ENCODE data around the gene MYL10.

MYL10 gene

DNA sequence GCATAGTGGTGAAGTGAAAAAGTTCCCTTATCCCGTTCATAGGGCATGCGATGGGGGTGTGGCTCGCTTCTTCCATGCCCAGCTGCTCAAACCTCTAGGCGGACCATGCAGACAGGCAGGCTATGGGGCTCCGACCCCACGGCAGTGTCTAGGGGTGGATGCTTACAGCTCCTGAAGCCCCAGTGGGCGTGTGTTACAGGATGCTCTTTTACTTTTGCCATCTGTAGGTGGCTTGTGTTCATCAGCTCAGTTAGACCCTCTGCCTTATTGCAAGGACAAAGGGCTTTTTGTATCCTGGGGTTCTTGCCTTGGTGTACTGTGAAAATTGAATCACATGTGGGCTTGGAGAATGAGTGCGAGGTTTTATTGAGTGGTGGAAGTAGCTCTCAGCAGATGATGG, at the start of gene MYL10:
TSS of gene MYL10 (minus strand) at position 126 of the 400 bp plus-strand sequence. CDS start 178 bp downstream, outside the sequence.
- no peak for DNase-seq

GRCh38 chr7:101678658-101679057, 49.6 kb upstream of the MYL10 start:
- DNase-seq = no peak

DNA sequence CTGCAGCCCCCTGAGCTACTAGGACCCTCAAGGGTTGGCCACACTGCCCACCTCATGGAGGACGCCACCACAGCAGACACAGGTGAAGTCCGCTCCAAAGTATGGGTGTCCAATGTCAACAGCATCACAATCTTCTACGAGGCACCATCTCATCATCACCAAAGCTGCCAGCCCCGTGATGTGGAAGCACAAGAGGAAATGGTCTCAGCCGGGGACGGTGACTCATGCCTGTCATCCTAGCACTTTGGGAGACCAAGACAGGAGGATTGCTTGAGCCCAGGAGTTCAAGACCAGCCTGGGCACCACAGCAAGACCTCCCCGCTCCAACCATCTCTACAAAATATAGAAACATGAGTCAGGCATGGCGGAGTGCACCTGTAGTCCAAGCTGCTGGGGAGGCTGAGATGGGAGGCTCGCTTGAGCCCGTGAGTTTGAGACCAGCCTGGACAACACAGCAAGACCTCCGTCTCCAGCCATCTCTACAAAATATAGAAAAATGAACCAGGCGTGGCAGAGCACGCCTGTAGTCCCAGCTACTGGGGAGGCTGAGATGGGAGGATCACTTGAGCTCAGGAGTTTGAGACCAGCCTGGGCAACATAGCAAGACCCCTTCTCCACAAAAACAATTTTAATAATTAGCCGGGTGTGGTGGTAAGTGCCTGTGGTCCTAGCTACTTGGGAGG, 48.8 kb upstream of the MYL10 start:
- no peak for DNase-seq

GRCh38 chr7:101677391-101677790, 48.3 kb upstream of the MYL10 start:
- no peak for DNase-seq

DNA sequence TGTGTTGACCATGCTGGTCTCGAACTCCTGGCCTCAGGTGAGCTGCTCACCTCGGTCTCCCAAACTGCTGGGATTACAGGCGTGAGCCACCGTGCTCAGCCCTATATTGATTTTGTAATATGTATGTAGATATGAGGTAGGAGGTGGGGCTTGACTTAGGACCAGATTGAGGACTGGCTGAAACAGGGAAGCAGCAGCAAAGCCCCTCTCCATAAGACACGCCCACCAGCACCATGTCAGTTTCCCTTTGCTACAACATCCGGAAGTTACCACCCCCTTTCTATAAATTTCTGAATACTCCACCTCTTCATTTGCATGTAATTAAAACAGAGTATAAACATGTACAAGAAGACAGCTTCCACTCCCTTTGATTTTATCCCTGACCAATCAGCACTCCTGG, 47.9 kb upstream of the MYL10 start:
- DNase-seq = no peak

GRCh38 chr7:101676062-101676598, 47.0 kb upstream of the MYL10 start:
- no peak for DNase-seq

DNA sequence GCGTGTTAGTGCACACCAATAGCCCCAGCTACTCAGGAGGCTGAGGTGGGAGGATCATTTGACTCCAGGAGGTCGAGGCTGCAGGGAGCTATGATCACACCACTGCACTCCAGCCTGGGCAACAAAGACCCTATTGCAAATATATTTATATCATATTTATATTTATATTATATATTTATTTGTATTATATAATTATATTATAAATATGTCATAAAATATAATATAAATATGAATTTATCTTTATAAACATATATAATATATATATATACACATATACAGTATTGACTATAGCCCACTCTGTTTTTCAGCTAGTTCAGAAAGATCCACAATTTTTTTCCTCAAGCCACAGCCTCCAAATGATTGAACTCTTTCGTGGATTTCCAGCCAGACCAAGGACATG, 45.3 kb upstream of the MYL10 start:
- no peak for DNase-seq

GRCh38 chr7:101673951-101674350, 44.9 kb upstream of the MYL10 start:
- no peak for DNase-seq

GRCh38 chr7:101673315-101673714, 44.2 kb upstream of the MYL10 start:
- DNase-seq = no peak

DNA sequence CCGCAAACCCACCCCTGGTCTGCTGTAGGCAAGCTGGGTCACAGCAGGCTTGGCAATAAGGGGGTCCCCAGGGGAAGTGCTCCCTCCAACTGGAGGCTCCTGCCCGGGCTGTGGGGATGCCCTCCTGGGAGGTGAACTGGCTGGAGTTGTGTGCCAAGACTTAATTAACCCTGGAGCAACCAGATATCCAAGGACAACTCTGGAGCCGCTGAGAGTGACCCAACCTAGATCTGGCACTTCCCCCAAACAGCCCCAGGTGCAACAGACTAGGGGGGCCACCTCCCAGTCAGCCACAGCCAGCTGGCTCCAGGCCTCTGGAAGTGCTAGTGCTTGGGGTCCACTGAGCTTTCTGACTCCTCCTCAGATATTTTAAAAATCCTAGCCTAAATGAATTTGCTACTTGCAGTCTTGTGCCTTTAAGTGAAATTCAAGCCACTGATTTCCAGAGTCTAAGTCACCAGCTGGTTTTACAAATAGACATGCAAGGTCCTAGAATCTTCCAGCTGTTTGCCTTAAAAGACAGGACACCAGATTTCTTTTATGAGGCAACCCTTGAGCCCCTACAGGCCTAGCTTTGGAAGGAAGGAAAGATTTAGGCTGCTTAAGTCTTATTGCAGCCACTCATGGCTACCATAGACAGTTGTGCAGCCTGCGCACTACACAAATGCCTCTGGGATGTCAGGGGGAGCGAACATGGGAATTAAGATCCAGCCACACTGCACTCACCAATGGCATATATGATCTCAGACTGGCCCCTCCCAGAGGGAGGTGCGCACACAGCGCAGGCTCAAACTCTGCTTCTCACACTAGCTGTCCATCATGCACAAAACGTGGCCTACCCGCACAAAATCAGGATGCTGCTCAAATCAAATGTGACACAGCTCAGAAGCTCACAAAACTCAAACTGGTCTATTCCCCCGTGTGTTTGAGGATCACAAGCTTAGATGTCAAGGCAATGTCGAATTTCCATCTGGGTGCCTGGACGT, 42.6 kb upstream of the MYL10 start:
- no peak for DNase-seq

- DNase-seq = no peak
Observed at GRCh38 chr7:101669307-101669706, 40.2 kb upstream of the MYL10 start.

DNA sequence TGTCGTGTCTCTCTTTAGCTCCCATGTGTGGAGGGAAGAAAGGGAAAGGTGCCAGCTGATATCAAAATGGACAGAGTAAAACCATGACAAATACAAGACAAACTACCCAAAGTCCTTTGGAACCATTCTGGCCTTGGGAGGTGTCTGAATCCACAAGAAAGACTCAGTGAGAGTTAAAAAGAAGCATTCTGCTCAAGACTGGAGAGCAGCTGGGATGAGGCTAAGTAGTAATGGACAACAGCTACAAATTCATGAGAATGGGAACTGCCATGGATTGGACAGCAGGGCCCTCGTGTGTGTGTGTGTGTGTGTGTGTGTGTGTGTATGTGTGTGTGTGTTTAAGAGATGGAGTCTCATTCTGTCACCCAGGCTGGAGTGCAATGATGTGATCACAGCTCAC, 39.6 kb upstream of the MYL10 start:
- no peak for DNase-seq

- no peak for DNase-seq
Observed at GRCh38 chr7:101667920-101668319, 38.8 kb upstream of the MYL10 start.

DNA sequence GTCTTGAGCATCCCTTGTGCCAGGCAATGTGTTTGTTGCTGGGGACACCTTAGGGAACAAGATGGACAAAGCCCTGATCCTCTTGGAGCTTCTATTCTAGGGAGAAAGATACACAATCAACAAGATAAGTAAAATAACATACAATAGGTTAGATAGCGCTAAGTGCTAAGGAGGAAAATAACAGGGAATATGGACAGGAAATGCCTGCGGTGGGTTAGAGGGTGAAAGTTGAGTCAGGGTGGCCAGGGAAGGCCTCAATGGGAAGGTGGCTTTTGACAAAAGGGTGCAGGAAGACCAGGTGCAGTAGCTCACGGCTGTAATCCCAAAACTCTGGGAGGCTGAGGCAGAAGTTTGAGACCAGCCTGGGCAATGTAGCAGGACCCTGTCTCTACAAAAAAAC, 38.3 kb upstream of the MYL10 start:
- no peak for DNase-seq

DNA sequence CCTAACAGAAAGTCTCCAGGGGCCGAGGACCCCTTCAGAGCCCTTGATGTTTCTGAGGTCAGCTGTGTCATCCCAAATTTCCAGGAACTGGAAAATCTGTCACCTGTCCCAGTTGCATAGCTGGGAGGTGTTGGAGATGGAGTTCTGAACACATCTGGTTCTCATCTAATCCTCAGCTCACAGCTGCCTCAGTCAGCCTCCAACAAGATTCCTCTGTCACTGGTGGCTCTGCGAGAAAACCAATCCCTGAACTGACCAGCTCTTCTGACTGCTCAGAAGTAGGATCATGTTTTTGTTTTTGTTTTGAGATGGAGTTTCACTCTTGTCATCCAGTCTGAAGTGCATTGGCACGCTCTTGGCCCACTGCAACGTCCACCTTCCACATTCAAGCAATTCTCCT, 37.6 kb upstream of the MYL10 start:
- DNase-seq = no peak

DNA sequence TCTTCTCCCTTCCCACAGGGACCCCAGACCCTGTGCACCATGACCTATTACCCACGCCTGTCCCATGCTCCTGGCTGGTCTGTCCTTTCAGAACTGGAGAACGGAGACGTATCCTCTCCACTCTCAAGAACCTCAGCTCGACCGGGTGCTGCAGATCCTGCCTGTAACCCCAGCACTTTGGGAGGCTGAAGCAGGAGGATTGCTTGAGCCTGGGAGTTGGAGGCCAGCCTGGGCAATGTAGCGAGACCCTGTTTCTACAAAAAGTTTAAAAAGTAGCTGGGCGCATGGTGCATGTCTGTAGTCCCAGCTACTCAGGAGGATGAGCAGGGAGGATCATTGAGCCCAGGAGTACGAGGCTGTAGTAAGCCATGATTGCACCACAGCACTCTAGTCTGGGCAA, 37.2 kb upstream of the MYL10 start:
- no peak for DNase-seq

DNA sequence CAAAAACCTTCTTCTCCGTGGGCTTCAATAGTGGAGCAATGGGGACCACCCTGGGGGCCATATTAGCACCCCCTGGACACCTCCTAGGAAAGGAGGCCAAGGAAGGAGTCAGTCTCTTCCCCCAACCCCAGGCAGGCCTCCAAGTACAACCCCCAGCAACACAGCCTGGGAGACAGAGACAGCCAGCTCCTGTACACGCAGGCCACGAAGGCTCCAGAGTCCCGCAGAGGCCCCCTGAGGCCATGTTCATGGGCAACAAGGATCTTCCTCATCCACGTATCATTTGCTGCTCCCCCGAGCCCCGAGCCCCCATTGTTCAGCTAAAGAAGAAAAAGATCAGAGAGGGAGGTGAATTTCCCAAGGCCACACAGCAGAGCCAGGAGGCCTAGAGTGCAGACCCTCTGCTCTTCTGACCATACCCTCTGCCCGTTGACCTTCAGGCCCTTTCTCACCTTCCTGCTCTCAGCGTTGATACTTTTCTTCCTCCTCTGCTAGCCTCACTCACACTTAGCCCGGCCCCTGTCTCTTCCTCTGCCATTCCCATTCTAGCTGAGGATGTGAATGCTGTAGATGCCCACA, 35.9 kb upstream of the MYL10 start:
- DNase-seq = no peak

GRCh38 chr7:101664436-101664835, 35.3 kb upstream of the MYL10 start:
- DNase-seq = no peak

DNA sequence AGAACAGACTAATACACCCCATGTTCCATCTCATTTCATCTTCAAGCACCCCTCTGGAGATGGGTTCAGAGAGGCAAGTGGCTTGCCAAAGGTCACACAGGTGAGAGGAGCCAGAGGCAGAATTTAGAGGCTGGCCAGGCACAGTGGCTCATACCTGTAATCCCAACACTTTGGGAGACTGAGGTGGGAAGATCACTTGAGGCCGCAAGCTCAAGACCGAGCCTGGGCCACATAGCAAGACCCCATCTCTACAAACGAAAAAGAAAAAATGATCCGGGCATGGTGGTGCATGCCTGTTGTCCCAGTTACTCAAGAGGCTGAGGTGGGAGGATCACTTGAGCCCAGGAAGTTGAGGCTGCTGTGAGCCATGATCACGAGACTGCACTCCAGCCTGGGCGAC, 34.7 kb upstream of the MYL10 start:
- no peak for DNase-seq

GRCh38 chr7:101662447-101662998, 33.4 kb upstream of the MYL10 start:
- DNase-seq = no peak

GRCh38 chr7:101659706-101660105, 30.6 kb upstream of the MYL10 start:
- DNase-seq = no peak

- no peak for DNase-seq
Observed at GRCh38 chr7:101657171-101657570, 28.1 kb upstream of the MYL10 start.

DNA sequence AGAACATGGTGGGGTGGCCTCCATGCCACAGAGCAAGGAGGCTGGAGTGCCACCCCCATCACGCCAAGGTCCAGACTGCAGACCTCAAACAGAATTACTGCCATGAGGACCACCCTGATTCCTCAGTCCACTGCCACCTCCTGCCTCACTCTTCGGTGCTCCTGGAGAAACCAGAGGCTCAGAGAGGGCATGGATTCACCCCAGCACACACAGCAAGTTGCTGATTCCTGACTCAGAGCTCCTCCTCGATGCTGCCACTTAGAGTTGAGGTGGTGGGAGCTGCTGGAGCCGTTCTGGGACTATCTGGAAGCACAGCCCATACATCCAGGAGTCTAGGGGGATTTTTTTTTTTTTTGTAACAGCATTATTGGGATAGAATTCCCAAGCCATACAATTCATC, 22.0 kb upstream of the MYL10 start:
- no peak for DNase-seq
